Parathyroid adenoma (tissue), 2 donors: ENCODE measurements around the gene LCN1.

ENCODE experiments used
- H2AFZ ChIP-seq: fragments of 300-600 bp; sonication (generic); one replicate; pipeline ENCODE4 v1.7.0; 2017; ENCODE audit warnings: antibody characterized with exemption, mild to moderate bottlenecking
- H3K27ac ChIP-seq: fragments of 300-600 bp; sonication (generic); one replicate; pipeline ENCODE4 v1.7.0; 2017
- H3K27me3 ChIP-seq: fragments of 300-600 bp; sonication (generic); one replicate; pipeline ENCODE4 v1.7.0; 2017; ENCODE audit warnings: low read length; ENCODE audit not compliant: control insufficient read depth, insufficient read depth
- H3K36me3 ChIP-seq: fragments of 300-600 bp; sonication (generic); one replicate; pipeline ENCODE4 v1.7.0; 2017; ENCODE audit warnings: low read length; ENCODE audit not compliant: control insufficient read depth, insufficient read depth
- H3K4me1 ChIP-seq: fragments of 300-600 bp; sonication (generic); one replicate; pipeline ENCODE4 v1.7.0; 2017; ENCODE audit warnings: control low read depth
- H3K4me2 ChIP-seq: fragments of 300-600 bp; sonication (generic); one replicate; pipeline ENCODE4 v1.7.0; 2017; ENCODE audit warnings: low read length
- H3K4me3 ChIP-seq: fragments of 300-600 bp; sonication (generic); one replicate; pipeline ENCODE4 v1.7.0; 2017; ENCODE audit warnings: low read depth, low read length
- H3K79me2 ChIP-seq: fragments of 300-600 bp; sonication (generic); one replicate; pipeline ENCODE4 v1.7.0; 2017; ENCODE audit warnings: control low read depth
- H3K9ac ChIP-seq: fragments of 300-600 bp; sonication (generic); one replicate; pipeline ENCODE4 v1.7.0; 2017; ENCODE audit warnings: mild to moderate bottlenecking
- H3K9me3 ChIP-seq: fragments of 300-600 bp; sonication (generic); one replicate; pipeline ENCODE4 v1.7.0; 2017; ENCODE audit warnings: low read length; ENCODE audit not compliant: control insufficient read depth
- TF ChIP-seq, protein P1 (sequence below): fragments of 300-600 bp; sonication (generic); IDR thresholded peaks from one replicate; pipeline ENCODE4 v1.7.0; 2017; ENCODE audit warnings: antibody characterized with exemption, mild to moderate bottlenecking
- donor health status: primary hyperparathyroidism.

Gene LCN1

DNA sequence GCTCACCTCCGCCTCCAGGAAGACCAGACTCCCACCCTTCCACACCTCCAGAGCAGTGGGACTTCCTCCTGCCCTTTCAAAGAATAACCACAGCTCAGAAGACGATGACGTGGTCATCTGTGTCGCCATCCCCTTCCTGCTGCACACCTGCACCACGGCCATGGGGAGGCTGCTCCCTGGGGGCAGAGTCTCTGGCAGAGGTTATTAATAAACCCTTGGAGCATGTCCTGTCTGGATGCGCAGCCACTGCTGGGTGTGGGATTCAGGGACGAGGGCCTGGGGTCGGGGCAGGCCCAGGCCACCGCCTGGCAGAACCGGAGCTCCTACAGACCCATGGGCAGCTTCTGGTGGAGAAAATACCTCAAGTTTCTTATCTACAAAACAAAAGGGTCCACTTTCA lies 45.3 kb downstream of the LCN1 start:
- no peaks in the 10 kb centered on the region for H3K36me3 ChIP-seq
- TF ChIP-seq, protein P1, sequence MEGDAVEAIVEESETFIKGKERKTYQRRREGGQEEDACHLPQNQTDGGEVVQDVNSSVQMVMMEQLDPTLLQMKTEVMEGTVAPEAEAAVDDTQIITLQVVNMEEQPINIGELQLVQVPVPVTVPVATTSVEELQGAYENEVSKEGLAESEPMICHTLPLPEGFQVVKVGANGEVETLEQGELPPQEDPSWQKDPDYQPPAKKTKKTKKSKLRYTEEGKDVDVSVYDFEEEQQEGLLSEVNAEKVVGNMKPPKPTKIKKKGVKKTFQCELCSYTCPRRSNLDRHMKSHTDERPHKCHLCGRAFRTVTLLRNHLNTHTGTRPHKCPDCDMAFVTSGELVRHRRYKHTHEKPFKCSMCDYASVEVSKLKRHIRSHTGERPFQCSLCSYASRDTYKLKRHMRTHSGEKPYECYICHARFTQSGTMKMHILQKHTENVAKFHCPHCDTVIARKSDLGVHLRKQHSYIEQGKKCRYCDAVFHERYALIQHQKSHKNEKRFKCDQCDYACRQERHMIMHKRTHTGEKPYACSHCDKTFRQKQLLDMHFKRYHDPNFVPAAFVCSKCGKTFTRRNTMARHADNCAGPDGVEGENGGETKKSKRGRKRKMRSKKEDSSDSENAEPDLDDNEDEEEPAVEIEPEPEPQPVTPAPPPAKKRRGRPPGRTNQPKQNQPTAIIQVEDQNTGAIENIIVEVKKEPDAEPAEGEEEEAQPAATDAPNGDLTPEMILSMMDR = no peak
- H3K79me2 ChIP-seq = no peaks in the 10 kb centered on the region
- no peak overlapping the region for H3K27ac ChIP-seq
- no peak overlapping the region for H3K9ac ChIP-seq
- H3K9me3 ChIP-seq = no peaks in the 10 kb centered on the region
- H3K27me3 ChIP-seq = no peaks in the 10 kb centered on the region
- H3K4me3 ChIP-seq = no peak overlapping the region
- H3K4me1 ChIP-seq = no peaks in the 10 kb centered on the region
- no peak overlapping the region for H2AFZ ChIP-seq
- no peak overlapping the region for H3K4me2 ChIP-seq

DNA sequence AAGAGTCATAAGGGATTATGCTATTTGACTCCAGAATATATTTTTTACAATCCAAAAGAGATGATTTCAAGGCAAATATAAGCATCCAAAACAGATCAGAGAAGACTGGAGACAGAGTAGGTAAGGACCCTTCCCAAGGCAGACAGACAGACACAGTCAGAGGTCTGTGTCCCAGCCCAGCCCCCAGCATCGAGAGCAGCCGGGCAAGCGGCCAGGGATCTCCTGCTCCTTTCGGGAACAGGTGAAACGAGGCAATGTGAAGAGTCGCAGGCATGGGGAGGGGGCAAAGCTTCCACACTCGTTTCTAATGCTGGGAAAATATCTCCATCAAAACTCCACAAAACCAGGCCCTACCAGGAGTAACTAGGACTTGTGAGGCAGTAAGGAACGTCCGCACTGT lies 46.1 kb downstream of the LCN1 start:
- TF ChIP-seq, protein P1 = no peak

DNA sequence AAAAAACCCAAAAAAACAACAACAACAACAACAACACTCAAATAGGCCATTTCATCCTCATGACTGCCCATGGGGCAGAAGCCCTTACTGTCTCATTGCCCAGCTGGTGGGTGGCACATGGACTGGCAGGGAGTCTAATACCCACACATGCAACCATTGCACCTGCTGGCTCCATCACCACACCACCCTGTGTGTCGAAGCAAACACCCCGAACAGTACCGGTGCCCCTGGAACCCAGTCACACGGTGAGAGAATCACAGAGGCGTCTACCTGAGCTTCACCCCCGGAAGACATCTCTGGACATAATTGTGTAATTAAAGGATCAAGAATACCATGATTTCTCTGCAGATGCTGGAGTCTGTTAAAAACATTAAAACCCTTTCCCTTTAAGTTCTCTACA lies 46.8 kb downstream of the LCN1 start:
- Histone ChIP-seq H3K79me2 (no peaks in the 10 kb centered on the region), H3K9me3 (no peaks in the 10 kb centered on the region), H3K4me1 (no peaks in the 10 kb centered on the region), H2AFZ (no peak overlapping the region), H3K9ac (no peak overlapping the region), H3K27ac (no peak overlapping the region), H3K36me3 (no peaks in the 10 kb centered on the region), H3K27me3 (no peaks in the 10 kb centered on the region), H3K4me3 (no peak overlapping the region), H3K4me2 (no peak overlapping the region)
- TF ChIP-seq, protein P1 = no peak

More for the DNA sequence above, 46.1 kb downstream of the LCN1 start:
- H3K27me3 ChIP-seq = no peaks in the 10 kb centered on the region
- no peak overlapping the region for H3K4me2 ChIP-seq
- H3K9ac ChIP-seq = no peak overlapping the region
- H3K79me2 ChIP-seq = no peaks in the 10 kb centered on the region
- no peak overlapping the region for H3K4me3 ChIP-seq
- no peaks in the 10 kb centered on the region for H3K36me3 ChIP-seq
- H3K9me3 ChIP-seq = no peaks in the 10 kb centered on the region
- no peak overlapping the region for H3K27ac ChIP-seq
- no peaks in the 10 kb centered on the region for H3K4me1 ChIP-seq
- H2AFZ ChIP-seq = no peak overlapping the region

DNA sequence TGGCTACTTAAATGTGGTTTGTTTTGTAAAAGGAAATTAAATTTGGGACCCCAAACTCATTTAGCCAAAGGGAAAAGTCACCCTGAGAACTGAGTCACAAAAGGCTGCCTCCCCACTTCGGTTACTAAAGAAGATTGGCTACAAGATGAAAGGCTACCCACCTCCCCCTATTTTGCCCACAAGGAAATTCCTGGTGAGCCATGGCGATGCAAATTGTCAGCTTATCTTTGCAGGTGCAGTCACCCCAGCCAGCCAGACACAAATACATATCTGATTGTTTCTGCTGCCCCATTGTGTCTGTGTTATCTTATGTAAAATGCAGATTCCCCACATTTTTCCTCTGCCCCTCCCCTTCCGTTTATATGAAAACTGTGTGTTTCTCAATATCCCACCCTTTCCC lies 49.2 kb downstream of the LCN1 start:
- H3K27me3 ChIP-seq = no peaks in the 10 kb centered on the region
- no peaks in the 10 kb centered on the region for H3K36me3 ChIP-seq
- H3K9me3 ChIP-seq = no peaks in the 10 kb centered on the region
- TF ChIP-seq, protein P1 = no peak
- no peak overlapping the region for H2AFZ ChIP-seq
- no peak overlapping the region for H3K27ac ChIP-seq
- no peak overlapping the region for H3K4me3 ChIP-seq
- H3K9ac ChIP-seq = no peak overlapping the region
- no peaks in the 10 kb centered on the region for H3K79me2 ChIP-seq
- no peak overlapping the region for H3K4me2 ChIP-seq
- H3K4me1 ChIP-seq = no peaks in the 10 kb centered on the region

DNA sequence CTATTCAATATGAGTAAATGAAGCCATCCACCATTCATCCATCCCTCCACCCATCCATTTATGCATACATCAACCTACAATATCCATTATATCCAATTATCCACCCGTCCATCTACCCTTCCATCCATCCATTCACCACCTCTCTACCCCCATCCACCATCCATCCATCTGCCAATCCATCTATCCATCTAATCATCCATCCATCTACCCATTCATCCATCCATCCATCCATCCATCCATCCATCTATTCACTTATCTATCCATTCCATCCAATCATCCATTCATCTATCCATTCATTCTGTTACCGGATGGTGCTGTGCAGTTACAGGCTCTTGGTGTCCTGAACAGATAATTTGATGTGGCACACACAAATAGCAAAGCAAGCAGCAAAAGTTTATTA lies 51.0 kb downstream of the LCN1 start:
- Histone ChIP-seq H3K4me2 (no peak overlapping the region), H3K9me3 (no peaks in the 10 kb centered on the region), H3K27ac (no peak overlapping the region), H3K4me3 (no peak overlapping the region), H3K27me3 (no peaks in the 10 kb centered on the region), H2AFZ (no peak overlapping the region), H3K9ac (no peak overlapping the region), H3K4me1 (no peaks in the 10 kb centered on the region), H3K36me3 (no peaks in the 10 kb centered on the region), H3K79me2 (no peaks in the 10 kb centered on the region)
- TF ChIP-seq, protein P1 = no peak
